ENCODE results near the gene PPL.
A peak's percentile ranks its signal among the peaks of the same experiment; 100 is the strongest.
"Not testable (repeated sequence)": the region's sequence is repeated elsewhere in the genome, so short reads cannot be mapped to it uniquely, and the experiment has no call there.

PPL gene

GRCh38 chr16:4936991-4937781 lies at the start of gene PPL:
Gene PPL, minus strand, starts transcription at chr16:4937148. Its CDS starts 103 bp downstream, at chr16:4937045.
- no peak for DNase-seq (ENCODE audit: low read depth, low spot score)
- H3K27ac ChIP-seq, result peak within 1 kb of the TSS; percentile 86

GRCh38 chr16:4984174-4984990 lies 47.4 kb upstream of the PPL start:
- DNase-seq (ENCODE audit: low read depth, low spot score), result no peak
- no peak overlapping the region for H3K27ac ChIP-seq

- DNase-seq (ENCODE audit: low read depth, low spot score), result no peak
- no peak overlapping the region for H3K27ac ChIP-seq
Measured at GRCh38 chr16:4982056-4982867, 45.3 kb upstream of the PPL start.

GRCh38 chr16:4981473-4981872 lies 44.5 kb upstream of the PPL start:
- no peak for DNase-seq (ENCODE audit: low read depth, low spot score)
- no peak overlapping the region for H3K27ac ChIP-seq

- no peak for DNase-seq (ENCODE audit: low read depth, low spot score)
- no peak overlapping the region for H3K27ac ChIP-seq
Measured at GRCh38 chr16:4980691-4981090, 43.7 kb upstream of the PPL start.

GRCh38 chr16:4979736-4980660 lies 43.0 kb upstream of the PPL start:
- H3K27ac ChIP-seq, result no peak overlapping the region
- DNase-seq (ENCODE audit: low read depth, low spot score), result no peak

- no peak for DNase-seq (ENCODE audit: low read depth, low spot score)
- no peak overlapping the region for H3K27ac ChIP-seq
Measured at GRCh38 chr16:4979164-4979563, 42.2 kb upstream of the PPL start.

- no peak for DNase-seq (ENCODE audit: low read depth, low spot score)
- H3K27ac ChIP-seq, result no peak overlapping the region
Measured at GRCh38 chr16:4976611-4977145, 39.7 kb upstream of the PPL start.

- no peak for DNase-seq (ENCODE audit: low read depth, low spot score)
Measured at GRCh38 chr16:4976079-4976478, 39.1 kb upstream of the PPL start.

GRCh38 chr16:4972938-4973587 lies 36.1 kb upstream of the PPL start:
- no peak overlapping the region for H3K27ac ChIP-seq
- no peak for DNase-seq (ENCODE audit: low read depth, low spot score)

More at GRCh38 chr16:4976079-4976478, 39.1 kb upstream of the PPL start:
- no peak overlapping the region for H3K27ac ChIP-seq

GRCh38 chr16:4970010-4970409 lies 33.1 kb upstream of the PPL start:
- DNase-seq (ENCODE audit: low read depth, low spot score), result no peak
- no peak overlapping the region for H3K27ac ChIP-seq

GRCh38 chr16:4968879-4969483 lies 32.0 kb upstream of the PPL start:
- no peak for DNase-seq (ENCODE audit: low read depth, low spot score)

GRCh38 chr16:4968278-4968677 lies 31.3 kb upstream of the PPL start:
- not testable (repeated sequence) for DNase-seq (ENCODE audit: low read depth, low spot score)

More at GRCh38 chr16:4968879-4969483, 32.0 kb upstream of the PPL start:
- no peak overlapping the region for H3K27ac ChIP-seq

GRCh38 chr16:4966736-4967453 lies 29.9 kb upstream of the PPL start:
- no peak overlapping the region for H3K27ac ChIP-seq
- no peak for DNase-seq (ENCODE audit: low read depth, low spot score)

More at GRCh38 chr16:4968278-4968677, 31.3 kb upstream of the PPL start:
- not testable (repeated sequence) for H3K27ac ChIP-seq

- not testable (repeated sequence) for DNase-seq (ENCODE audit: low read depth, low spot score)
Measured at GRCh38 chr16:4963527-4963926, 26.6 kb upstream of the PPL start.

GRCh38 chr16:4962716-4963115 lies 25.8 kb upstream of the PPL start:
- DNase-seq (ENCODE audit: low read depth, low spot score), result no peak
- H3K27ac ChIP-seq, result no peak overlapping the region

More at GRCh38 chr16:4963527-4963926, 26.6 kb upstream of the PPL start:
- H3K27ac ChIP-seq, result not testable (repeated sequence)

- DNase-seq (ENCODE audit: low read depth, low spot score), result no peak
- no peak overlapping the region for H3K27ac ChIP-seq
Measured at GRCh38 chr16:4960579-4960978, 23.6 kb upstream of the PPL start.

All from epithelial cell of prostate (primary cell).